HCT116 (cell line): ENCODE data around the gene MAP2K5. TPM values are rescaled to one million over a fixed set of nuclear protein-coding genes. Genes with fewer than 3 reads are reported as not detected.

Source experiments
- ATAC-seq: fragments of 200-7000 bp; cut with Tn5 transposase; 2 replicates; pipeline ENCODE4 v1.9.1; 2020; ENCODE audit warnings: mild to moderate bottlenecking, moderate library complexity
- BruUV-seq: library from RNA; stranded (reverse); fragments of 400-500 nt; replicated peaks from 2 replicates; lab custom pipeline; 2021; lab: Mats Ljungman, UMichigan
- CTCF ChIA-PET: fragments of 300-600 bp; sonication (Branson Sonifier 250); formaldehyde crosslinking; loops from one replicate; lab custom pipeline; 2021; ENCODE audit warnings: antibody characterized with exemption; lab: Charles Lee
- POLR2A ChIA-PET: fragments of 300-600, 350-600 bp; sonication (Branson Sonifier 250); formaldehyde crosslinking; loops from one replicate; lab custom pipeline; 2021; ENCODE audit warnings: antibody characterized with exemption; lab: Charles Lee
- RAD21 ChIA-PET, 2 experiments: fragments of 300-600 bp; sonication (Branson Sonifier 250); formaldehyde crosslinking; loops; one replicate each; lab custom pipeline; 2023; ENCODE audit warnings: low total read pairs in 2 of 2; ENCODE audit not compliant: uncharacterized antibody in 2 of 2, unreplicated experiment in 2 of 2, low non-redundant PET in 1 of 2; lab: Charles Lee
- DNase-seq: peaks from one replicate; pipeline ENCODE4 v3.0.0-alpha.2; 2010; ENCODE audit warnings: low read depth, low spot score
- H2AFZ ChIP-seq: fragments of 200-600 bp; shearing (Covaris generic), sonication (generic); 2 replicates; pipeline ENCODE4 v1.6.1; 2017; ENCODE audit warnings: low read depth, mixed run types, mixed read lengths, antibody characterized with exemption, low read length; ENCODE audit not compliant: poor library complexity, severe bottlenecking
- H3K27ac ChIP-seq: 2 replicates; pipeline ENCODE4 v1.5.1; 2012; ENCODE audit warnings: low read depth, low read length
- H3K27me3 ChIP-seq: fragments of 200-600 bp; sonication (generic); 2 replicates; pipeline ENCODE4 v1.6.1; 2016; ENCODE audit warnings: mixed run types, low read length, mixed read lengths; ENCODE audit not compliant: insufficient read depth
- H3K36me3 ChIP-seq, 2 experiments: fragments of 200-500 bp in 1 of 2; fragments of 200-600 bp in 1 of 2; sonication (Bioruptor generic) in 1 of 2; sonication (generic) in 1 of 2; 2 replicates each; pipeline versions ENCODE4 v1.5.1 to v1.6.1; 2014 to 2016; ENCODE audit warnings: low read length in 2 of 2, inconsistent platforms in 1 of 2, mixed read lengths in 1 of 2, mixed run types in 1 of 2; ENCODE audit not compliant: insufficient read depth in 2 of 2, control insufficient read depth in 1 of 2
- H3K4me1 ChIP-seq, 2 experiments: fragments of 200-600 bp in 1 of 2; sonication (generic) in 1 of 2; 2 replicates each; pipeline versions ENCODE4 v1.5.1 to v1.6.1; 2012 to 2017; ENCODE audit warnings: low read length in 2 of 2, inconsistent platforms in 1 of 2, mild to moderate bottlenecking in 1 of 2, mixed read lengths in 1 of 2, mixed run types in 1 of 2, moderate library complexity in 1 of 2; ENCODE audit not compliant: insufficient read depth in 2 of 2, control insufficient read depth in 1 of 2
- H3K4me2 ChIP-seq: fragments of 200-600 bp; sonication (generic); 2 replicates; pipeline ENCODE4 v1.6.1; 2017; ENCODE audit warnings: mixed run types, low read length, mixed read lengths
- H3K4me3 ChIP-seq, 2 experiments: fragments of 200-600 bp in 1 of 2; sonication (generic) in 1 of 2; replicated peaks in 1 of 2; 2 replicates each; pipeline ENCODE4 v1.5.1; 2011 to 2016; ENCODE audit warnings: low read length in 2 of 2, control low read depth in 1 of 2, low read depth in 1 of 2, mild to moderate bottlenecking in 1 of 2, mixed read lengths in 1 of 2, mixed run types in 1 of 2
- H3K79me2 ChIP-seq: fragments of 200-600 bp; sonication (generic); 2 replicates; pipeline ENCODE4 v1.6.1; 2017; ENCODE audit warnings: mild to moderate bottlenecking, mixed run types, low read length, moderate library complexity, mixed read lengths; ENCODE audit not compliant: insufficient read depth
- H3K9ac ChIP-seq: fragments of 200-600 bp; sonication (generic); 2 replicates; pipeline ENCODE4 v1.6.1; 2016; ENCODE audit warnings: low read length, mixed read lengths
- H3K9me2 ChIP-seq: fragments of 200-600 bp; sonication (generic), shearing (Covaris generic); 2 replicates; pipeline ENCODE4 v1.6.1; 2017; ENCODE audit warnings: mixed run types, mild to moderate bottlenecking, moderate library complexity; ENCODE audit not compliant: insufficient read depth
- H3K9me3 ChIP-seq, 2 experiments: fragments of 200-500 bp in 1 of 2; fragments of 200-600 bp in 1 of 2; sonication (Bioruptor generic) in 1 of 2; sonication (generic) in 1 of 2; 2 replicates each; pipeline ENCODE4 v1.6.1; 2014 to 2017; ENCODE audit warnings: low read length in 2 of 2, mixed read lengths in 2 of 2, inconsistent platforms in 1 of 2, low read depth in 1 of 2, mild to moderate bottlenecking in 1 of 2, mixed run types in 1 of 2, moderate library complexity in 1 of 2; ENCODE audit not compliant: control insufficient read depth in 1 of 2, insufficient read depth in 1 of 2
- H4K20me1 ChIP-seq: fragments of 200-600 bp; sonication (generic), shearing (Covaris generic); 2 replicates; pipeline ENCODE4 v1.6.1; 2017; ENCODE audit warnings: mixed run types, mild to moderate bottlenecking, moderate library complexity; ENCODE audit not compliant: insufficient read depth
- ATF3 ChIP-seq: IDR thresholded peaks from 2 replicates; pipeline ENCODE4 v1.6.1; 2012
- CBX3 ChIP-seq: IDR thresholded peaks from 2 replicates; pipeline ENCODE4 v1.6.1; 2012; ENCODE audit warnings: low read depth
- CEBPB ChIP-seq: IDR thresholded peaks from 2 replicates; pipeline ENCODE4 v1.6.1; 2012; ENCODE audit warnings: low read depth
- EZH2 ChIP-seq: fragments of 200-600 bp; sonication (generic); IDR thresholded peaks from 2 replicates; pipeline ENCODE4 v1.6.1; 2017; ENCODE audit warnings: antibody characterized with exemption, mixed run types
- POLR2AphosphoS5 ChIP-seq: IDR thresholded peaks from 2 replicates; pipeline ENCODE4 v1.6.1; 2011; ENCODE audit warnings: mild to moderate bottlenecking, low read depth, low read length, moderate library complexity
- RAD21 ChIP-seq: IDR thresholded peaks from 2 replicates; pipeline ENCODE4 v1.6.1; 2012; ENCODE audit warnings: low read depth, mild to moderate bottlenecking
- SIN3A ChIP-seq: IDR thresholded peaks from 2 replicates; pipeline ENCODE4 v1.6.1; 2012; ENCODE audit warnings: low read depth
- SP1 ChIP-seq: IDR thresholded peaks from 2 replicates; pipeline ENCODE4 v1.6.1; 2012; ENCODE audit warnings: low read depth
- TCF7L2 ChIP-seq: IDR thresholded peaks from 2 replicates; pipeline ENCODE4 v1.7.0; 2011; ENCODE audit warnings: borderline replicate concordance, inconsistent platforms; ENCODE audit not compliant: insufficient read depth, insufficient read length; ENCODE audit errors: extremely low read depth
- YY1 ChIP-seq: IDR thresholded peaks from 2 replicates; pipeline ENCODE4 v1.6.1; 2011; ENCODE audit warnings: low read length, low read depth, moderate library complexity, mild to moderate bottlenecking; ENCODE audit not compliant: insufficient replicate concordance; ENCODE audit errors: extremely low read depth
- ZFX ChIP-seq: fragments of 450-650 bp; IDR thresholded peaks from 2 replicates; pipeline ENCODE4 v1.6.1; 2017
- ZNF274 ChIP-seq: fragments of 200-500 bp; sonication (Bioruptor generic); IDR thresholded peaks from 2 replicates; pipeline ENCODE4 v1.6.1; 2014; ENCODE audit warnings: mild to moderate bottlenecking, low read depth, low read length, inconsistent platforms
- intact Hi-C: fragments of 100-400 bp; cut with micrococcal nuclease; formaldehyde crosslinking; loops from 2 replicates; pipeline ENCODE4 v1.10.0; 2022
- total RNA-seq: library from RNA; stranded (reverse); gene quantifications from one replicate; pipeline ENCODE4 v1.2.1, GENCODE V29; 2021; ENCODE audit not compliant: unreplicated experiment
- TF ChIP-seq, protein P1 (sequence below): IDR thresholded peaks from 2 replicates; pipeline ENCODE4 v1.6.1; 2012

The MAP2K5 gene
- total RNA-seq, 1 experiment from 2014 or later: 15.6 TPM

GRCh38 chr15:67674983-67675382, 132.5 kb downstream of the MAP2K5 start:
- Histone ChIP-seq H3K27me3 (no peaks in the 10 kb centered on the region), H3K9ac (no peak overlapping the region), H3K27ac (no peak overlapping the region), H4K20me1 (no peaks in the 10 kb centered on the region), H3K4me1 (no peaks in the 10 kb centered on the region), H3K4me2 (no peak overlapping the region), H2AFZ (no peak overlapping the region), H3K9me2 (no peaks in the 10 kb centered on the region), H3K79me2 (no peaks in the 10 kb centered on the region), H3K4me3 (no peak overlapping the region), H3K9me3 (0 out of 4 replicates have a peak, but pooled peaks cover 0 to 3% of the 10 kb centered on the region in 2 experiments), H3K36me3 (no peaks in the 10 kb centered on the region)
- POLR2A ChIA-PET: no interaction called here
- BruUV-seq: no TSS peak
- CTCF ChIA-PET: no interaction called here
- ATAC-seq: no peak
- intact Hi-C loops: no loop called here
- RAD21 ChIA-PET: no interaction called here
- TF ChIP-seq SP1: no peak
- TF ChIP-seq ZFX: no peak
- no peak for TF ChIP-seq YY1
- TF ChIP-seq POLR2AphosphoS5: no peak
- no peak for TF ChIP-seq CEBPB
- no peak for TF ChIP-seq RAD21
- TF ChIP-seq TCF7L2: no peak
- no peak for TF ChIP-seq EZH2
- no peak for TF ChIP-seq ATF3
- TF ChIP-seq, all 23 proteins: peak for 0
- no peak for DNase-seq

GRCh38 chr15:67678089-67678488, 135.6 kb downstream of the MAP2K5 start:
- no peaks in the 10 kb centered on the region for H3K27me3 ChIP-seq
- no peak overlapping the region for H3K4me2 ChIP-seq
- H3K36me3 ChIP-seq: no peaks in the 10 kb centered on the region
- H3K9me2 ChIP-seq: no peaks in the 10 kb centered on the region
- no TSS peak for BruUV-seq
- no peak overlapping the region for H3K9ac ChIP-seq
- no peaks in the 10 kb centered on the region for H3K79me2 ChIP-seq
- H3K4me1 ChIP-seq: peaks cover 0 to 4% of the 10 kb centered on the region in 2 experiments; a peak in 1 of 4 replicates
- TF ChIP-seq ZNF274 (no peak), CEBPB (no peak), CBX3 (no peak), RAD21 (no peak), SIN3A (no peak), POLR2AphosphoS5 (no peak)
- TF ChIP-seq, protein P1, sequence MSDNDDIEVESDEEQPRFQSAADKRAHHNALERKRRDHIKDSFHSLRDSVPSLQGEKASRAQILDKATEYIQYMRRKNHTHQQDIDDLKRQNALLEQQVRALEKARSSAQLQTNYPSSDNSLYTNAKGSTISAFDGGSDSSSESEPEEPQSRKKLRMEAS: no peak
- TF ChIP-seq, all 23 proteins: peak for 0
- DNase-seq (no peak), ATAC-seq (no peak)
- H3K9me3 ChIP-seq: 0 out of 4 replicates have a peak, but pooled peaks cover 0 to 3% of the 10 kb centered on the region in 2 experiments
- RAD21 ChIA-PET: no interaction called here
- H3K4me3 ChIP-seq: no peak overlapping the region
- H2AFZ ChIP-seq: no peak overlapping the region
- intact Hi-C loops: no loop called here
- H4K20me1 ChIP-seq: no peaks in the 10 kb centered on the region
- H3K27ac ChIP-seq: no peak overlapping the region
- CTCF ChIA-PET: no interaction called here
- POLR2A ChIA-PET: no interaction called here
